HUES48 (cell line): ENCODE results near the gene CCNG1.

Source experiments
- H3K27ac ChIP-seq: one replicate; pipeline ENCODE4 v1.7.0; 2013; ENCODE audit warnings: low read depth, low read length, inconsistent platforms
- H3K27me3 ChIP-seq: 2 replicates; pipeline ENCODE4 v1.6.1; 2013; ENCODE audit warnings: mild to moderate bottlenecking, low read length; ENCODE audit not compliant: control insufficient read depth, insufficient read depth
- H3K36me3 ChIP-seq: 2 replicates; pipeline ENCODE4 v1.6.1; 2013; ENCODE audit warnings: low read length; ENCODE audit not compliant: control insufficient read depth, insufficient read depth
- H3K4me1 ChIP-seq: 2 replicates; pipeline ENCODE4 v1.6.1; 2013; ENCODE audit warnings: mild to moderate bottlenecking, low read length; ENCODE audit not compliant: control insufficient read depth, insufficient read depth
- H3K4me3 ChIP-seq: 2 replicates; pipeline ENCODE4 v1.5.1; 2013; ENCODE audit warnings: mild to moderate bottlenecking, low read depth, low read length
- H3K9ac ChIP-seq: 2 replicates; pipeline ENCODE4 v1.6.1; 2013; ENCODE audit warnings: mild to moderate bottlenecking, low read depth, low read length, moderate library complexity
- H3K9me3 ChIP-seq: 2 replicates; pipeline ENCODE4 v1.6.1; 2013; ENCODE audit warnings: low read length; ENCODE audit not compliant: control insufficient read depth, insufficient read depth

The CCNG1 gene

GRCh38 chr5:163459462-163459818 is 22.0 kb downstream of the CCNG1 start:
- Histone ChIP-seq H3K27me3 (no peaks in the 10 kb centered on the region), H3K9me3 (no peaks in the 10 kb centered on the region), H3K9ac (peak overlapping the region; percentile 89), H3K27ac (peak overlapping the region; percentile 100), H3K36me3 (peaks cover 36% of the 10 kb centered on the region), H3K4me1 (peaks cover 6% of the 10 kb centered on the region; the same call in 1 of the 2 replicates), H3K4me3 (peak overlapping the region; percentile 84)

DNA sequence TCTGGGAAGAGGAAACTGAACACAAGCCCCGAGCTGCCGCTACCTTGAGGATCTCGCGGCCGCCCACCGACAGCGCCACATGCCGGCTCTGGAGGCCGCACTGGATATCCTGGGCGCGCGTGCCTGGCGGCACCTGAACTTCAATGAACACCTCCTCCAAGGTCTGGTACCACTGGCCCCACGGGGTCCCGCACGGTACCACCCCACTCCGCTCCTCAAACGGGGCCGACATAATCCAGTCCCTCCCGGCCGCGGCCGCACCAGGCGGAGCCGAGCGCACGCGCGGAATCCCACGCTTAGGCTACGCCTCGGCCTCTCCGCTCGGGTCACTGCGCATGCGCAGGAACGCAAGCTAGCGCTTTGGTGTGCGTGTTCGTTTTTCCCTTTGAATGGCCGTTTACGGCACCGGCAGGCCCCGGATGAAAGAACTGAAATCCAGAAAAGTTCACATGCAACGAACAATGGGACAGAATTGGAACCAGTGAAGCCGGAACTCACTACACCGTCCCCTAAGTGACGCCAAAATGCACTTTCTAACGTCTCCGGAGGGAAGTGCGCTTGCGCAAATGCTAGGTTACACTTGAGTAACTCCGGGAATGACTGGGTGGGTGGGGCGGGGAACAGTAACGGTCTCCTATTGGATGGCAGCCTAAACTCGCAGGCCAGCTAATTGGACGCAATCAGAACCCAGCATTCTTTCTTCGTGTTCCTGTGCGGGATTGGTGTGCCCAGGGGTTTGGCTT is 22.6 kb downstream of the CCNG1 start, which contains the start of gene NUDCD2:
Gene NUDCD2 (minus strand): TSS at position 284 of the 743 bp plus-strand sequence. CDS start 52 bp downstream, at position 232.
- Histone ChIP-seq H3K9me3 (no peaks in the 10 kb centered on the region), H3K4me1 (peaks cover 6% of the 10 kb centered on the region; the same call in 1 of the 2 replicates), H3K27me3 (no peaks in the 10 kb centered on the region), H3K36me3 (peaks cover 36% of the 10 kb centered on the region), H3K27ac (peak within 1 kb of the TSS; percentile 100), H3K4me3 (peak within 1 kb of the TSS; percentile 96), H3K9ac (peak within 1 kb of the TSS; percentile 89)

- peaks cover 6% of the 10 kb centered on the region; the same call in 1 of the 2 replicates for H3K4me1 ChIP-seq
- no peaks in the 10 kb centered on the region for H3K9me3 ChIP-seq
- no peaks in the 10 kb centered on the region for H3K27me3 ChIP-seq
- H3K36me3 ChIP-seq, result peaks cover 37% of the 10 kb centered on the region
- peak within 1 kb of the TSS; percentile 100 for H3K27ac ChIP-seq
- H3K4me3 ChIP-seq, result peak within 1 kb of the TSS; percentile 96
- peak within 1 kb of the TSS; percentile 89 for H3K9ac ChIP-seq
These were observed 23.3 kb downstream of the CCNG1 start, which contains the start of gene HMMR for GRCh38 chr5:163460562-163461171. Gene HMMR (plus strand): TSS chr5:163460632. CDS start chr5:163460693, 61 bp downstream.

GRCh38 chr5:163463063-163463435 is 25.7 kb downstream of the CCNG1 start:
- no peak overlapping the region for H3K4me3 ChIP-seq
- no peaks in the 10 kb centered on the region for H3K27me3 ChIP-seq
- no peak overlapping the region for H3K9ac ChIP-seq
- peaks cover 45% of the 10 kb centered on the region for H3K36me3 ChIP-seq
- H3K9me3 ChIP-seq, result no peaks in the 10 kb centered on the region
- H3K27ac ChIP-seq, result no peak overlapping the region
- H3K4me1 ChIP-seq, result peaks cover 6% of the 10 kb centered on the region; the same call in 1 of the 2 replicates

- no peaks in the 10 kb centered on the region for H3K4me1 ChIP-seq
- H3K27ac ChIP-seq, result no peak overlapping the region
- H3K27me3 ChIP-seq, result no peaks in the 10 kb centered on the region
- no peaks in the 10 kb centered on the region for H3K9me3 ChIP-seq
- H3K36me3 ChIP-seq, result peaks cover 90% of the 10 kb centered on the region
- no peak overlapping the region for H3K4me3 ChIP-seq
- H3K9ac ChIP-seq, result no peak overlapping the region
These were observed 30.3 kb downstream of the CCNG1 start for GRCh38 chr5:163467682-163468081.

DNA sequence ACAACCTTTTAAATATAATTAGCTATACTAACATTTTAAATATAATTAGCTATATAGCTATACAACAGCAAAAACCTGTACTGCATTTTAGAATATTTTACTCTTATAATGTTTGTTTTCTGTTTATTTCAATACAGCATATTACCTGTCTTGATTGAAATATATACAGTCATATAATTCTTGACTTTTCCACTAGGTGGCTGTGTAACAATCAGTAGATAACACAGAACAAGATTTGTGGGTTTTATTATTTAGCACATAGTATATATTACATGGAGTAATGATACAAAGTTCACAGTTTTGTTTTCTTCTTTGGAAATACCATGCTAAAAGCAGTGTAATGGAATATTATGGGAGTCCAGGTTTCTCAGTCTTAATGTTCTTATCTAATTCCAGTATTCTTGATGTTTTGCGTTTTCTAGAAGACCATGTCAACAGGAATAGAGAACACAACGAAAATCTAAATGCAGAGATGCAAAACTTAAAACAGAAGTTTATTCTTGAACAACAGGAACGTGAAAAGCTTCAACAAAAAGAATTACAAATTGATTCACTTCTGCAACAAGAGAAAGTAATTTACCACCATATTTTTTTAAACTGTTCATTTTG is 36.3 kb downstream of the CCNG1 start:
- H3K9ac ChIP-seq, result no peak overlapping the region
- no peak overlapping the region for H3K4me3 ChIP-seq
- H3K27me3 ChIP-seq, result no peaks in the 10 kb centered on the region
- no peaks in the 10 kb centered on the region for H3K4me1 ChIP-seq
- H3K9me3 ChIP-seq, result no peaks in the 10 kb centered on the region
- H3K27ac ChIP-seq, result no peak overlapping the region
- H3K36me3 ChIP-seq, result peaks cover 99% of the 10 kb centered on the region

- H3K27me3 ChIP-seq, result no peaks in the 10 kb centered on the region
- no peaks in the 10 kb centered on the region for H3K4me1 ChIP-seq
- no peak overlapping the region for H3K4me3 ChIP-seq
- H3K9me3 ChIP-seq, result no peaks in the 10 kb centered on the region
- no peak overlapping the region for H3K9ac ChIP-seq
- peaks cover 100% of the 10 kb centered on the region for H3K36me3 ChIP-seq
- no peak overlapping the region for H3K27ac ChIP-seq
These were observed 38.0 kb downstream of the CCNG1 start for GRCh38 chr5:163475411-163475810.

GRCh38 chr5:163478126-163478981 is 41.0 kb downstream of the CCNG1 start:
- Histone ChIP-seq H3K9ac (no peak overlapping the region), H3K36me3 (peaks cover 99% of the 10 kb centered on the region), H3K4me1 (no peaks in the 10 kb centered on the region), H3K9me3 (no peaks in the 10 kb centered on the region), H3K4me3 (no peak overlapping the region), H3K27ac (no peak overlapping the region), H3K27me3 (no peaks in the 10 kb centered on the region)

GRCh38 chr5:163478982-163479271 is 41.5 kb downstream of the CCNG1 start:
- Histone ChIP-seq H3K27ac (no peak overlapping the region), H3K9ac (no peak overlapping the region), H3K4me3 (no peak overlapping the region), H3K27me3 (no peaks in the 10 kb centered on the region), H3K9me3 (no peaks in the 10 kb centered on the region), H3K36me3 (peaks cover 99% of the 10 kb centered on the region), H3K4me1 (no peaks in the 10 kb centered on the region)

- Histone ChIP-seq H3K27me3 (no peaks in the 10 kb centered on the region), H3K9ac (no peak overlapping the region), H3K4me1 (no peaks in the 10 kb centered on the region), H3K4me3 (no peak overlapping the region), H3K27ac (no peak overlapping the region), H3K36me3 (peaks cover 84% of the 10 kb centered on the region), H3K9me3 (no peaks in the 10 kb centered on the region; the same call in 1 of the 2 replicates)
These were observed 51.8 kb downstream of the CCNG1 start for GRCh38 chr5:163489055-163489744.
